Left ventricle myocardium inferior (tissue), 1 donor: ENCODE measurements around the gene TSPAN31. TPM values are rescaled to one million over a fixed set of nuclear protein-coding genes. Genes with fewer than 3 reads are reported as not detected.

Experiments
- DNase-seq: peaks from one replicate; pipeline ENCODE4 v3.0.0-alpha.2; 2020
- H3K27ac ChIP-seq: fragments of 200-600 bp; replicated peaks from 2 replicates; pipeline ENCODE4 v1.8.0; 2021
- H3K27me3 ChIP-seq: fragments of 200-600 bp; 2 replicates; pipeline ENCODE4 v1.8.0; 2021; ENCODE audit warnings: low read depth
- H3K36me3 ChIP-seq: fragments of 200-600 bp; 2 replicates; pipeline ENCODE4 v1.8.0; 2021
- H3K4me1 ChIP-seq: fragments of 200-600 bp; 2 replicates; pipeline ENCODE4 v1.8.0; 2021
- H3K4me3 ChIP-seq: fragments of 200-600 bp; 2 replicates; pipeline ENCODE4 v1.8.0; 2021; ENCODE audit warnings: mild to moderate bottlenecking, moderate library complexity
- H3K9me3 ChIP-seq: fragments of 200-600 bp; replicated peaks from 2 replicates; pipeline ENCODE4 v1.8.0; 2021
- CTCF ChIP-seq: fragments of 200-600 bp; IDR thresholded peaks from 2 replicates; pipeline ENCODE4 v1.8.0; 2021; ENCODE audit warnings: antibody characterized with exemption, mild to moderate bottlenecking, borderline replicate concordance
- intact Hi-C: fragments of 100-400 bp; cut with micrococcal nuclease; formaldehyde crosslinking; loops from one replicate; pipeline ENCODE4 v1.11.0; 2022
- total RNA-seq: library from RNA; stranded (reverse); fragmentation: NEBNext Ultra II Directional; extraction: Animal tissue kit (Norgen Biotek cat#: 25700); gene quantifications from one replicate; pipeline ENCODE4 v1.2.1, GENCODE V29; 2021
- donor health status: DM: no; HTN: yes; CAD: no; lungs with severe emphysema.

TSPAN31 gene
- total RNA-seq, 1 donor from 2014 or later, result 27.2 TPM

GRCh38 chr12:57761391-57761998 lies 16.7 kb downstream of the TSPAN31 start:
- TF ChIP-seq CTCF, result no peak
- Histone ChIP-seq H3K4me1 (peaks cover 28% of the 10 kb centered on the region), H3K4me3 (no peak overlapping the region), H3K27ac (no peak overlapping the region), H3K36me3 (peaks cover 19% of the 10 kb centered on the region), H3K9me3 (no peaks in the 10 kb centered on the region), H3K27me3 (peaks cover 48% of the 10 kb centered on the region)
- intact Hi-C loops, result no loop called here
- no peak for DNase-seq

- intact Hi-C loops, result no loop called here
- peaks cover 55% of the 10 kb centered on the region for H3K27me3 ChIP-seq
- TF ChIP-seq CTCF, result no peak
These were observed 17.6 kb downstream of the TSPAN31 start for GRCh38 chr12:57762463-57762862.

GRCh38 chr12:57763881-57764661 lies 19.2 kb downstream of the TSPAN31 start:
- TF ChIP-seq CTCF, result no peak
- H3K27me3 ChIP-seq, result peaks cover 55% of the 10 kb centered on the region
- H3K4me1 ChIP-seq, result peaks cover 30% of the 10 kb centered on the region
- H3K4me3 ChIP-seq, result peak overlapping the region; percentile 62
- DNase-seq, result no peak
- H3K36me3 ChIP-seq, result peaks cover 9% of the 10 kb centered on the region
- no peaks in the 10 kb centered on the region for H3K9me3 ChIP-seq
- intact Hi-C loops, result no loop called here
- H3K27ac ChIP-seq, result no peak overlapping the region

More at GRCh38 chr12:57762463-57762862, 17.6 kb downstream of the TSPAN31 start:
- Histone ChIP-seq H3K27ac (no peak overlapping the region), H3K4me3 (no peak overlapping the region), H3K9me3 (no peaks in the 10 kb centered on the region), H3K4me1 (peaks cover 30% of the 10 kb centered on the region), H3K36me3 (peaks cover 18% of the 10 kb centered on the region)
- no peak for DNase-seq

- Histone ChIP-seq H3K27ac (no peak overlapping the region), H3K27me3 (peaks cover 55% of the 10 kb centered on the region), H3K4me1 (peaks cover 30% of the 10 kb centered on the region), H3K36me3 (peaks cover 7% of the 10 kb centered on the region), H3K4me3 (peak overlapping the region; percentile 62), H3K9me3 (no peaks in the 10 kb centered on the region)
- no peak for DNase-seq
- TF ChIP-seq CTCF, result no peak
- intact Hi-C loops, result no loop called here
These were observed 19.8 kb downstream of the TSPAN31 start for GRCh38 chr12:57764662-57765002.

- intact Hi-C loops, result no loop called here
- Histone ChIP-seq H3K36me3 (peaks cover 11% of the 10 kb centered on the region), H3K4me1 (peaks cover 30% of the 10 kb centered on the region), H3K27ac (no peak overlapping the region), H3K27me3 (peaks cover 55% of the 10 kb centered on the region), H3K4me3 (peak overlapping the region; percentile 62), H3K9me3 (no peaks in the 10 kb centered on the region)
- DNase-seq, result peak; percentile 34
- peak; percentile 37 for TF ChIP-seq CTCF
These were observed 20.3 kb downstream of the TSPAN31 start for GRCh38 chr12:57765003-57765697.
